ENCODE measurements around the gene PRODH. TPM values are rescaled to one million over a fixed set of nuclear protein-coding genes. Genes with fewer than 3 reads are reported as not detected.

PRODH gene
- total RNA-seq, 4 donors from 2014 or later = 3.5 to 14.2 (median 9.3) TPM

- TF ChIP-seq CTCF (IDR thresholded peaks at IDR 0.05) = no peak
- TF ChIP-seq POLR2AphosphoS5 (IDR thresholded peaks at IDR 0.05) = no peak
- TF ChIP-seq EP300 (IDR thresholded peaks at IDR 0.05; ENCODE audit: low read depth) = no peak
- no peak for TF ChIP-seq POLR2A (IDR thresholded peaks at IDR 0.05)
- intact Hi-C loops (cut with DNase I; ENCODE audit: low total_unique reads) = no loop called here
- WGBS, 2 donors (ENCODE audit: low coverage in 1 of 2) = 77% methylated on average over 9 of the region's 9 CpGs; no CpG with 5 or more reads in 1 of the 2 donors
- Histone ChIP-seq H3K4me1 (no peaks in the 10 kb centered on the region), H3K9me3 (peaks cover 5 to 9% of the 10 kb centered on the region in 2 donors), H3K27me3 (no peaks in the 10 kb centered on the region), H3K36me3 (no peaks in the 10 kb centered on the region), H3K4me3 (no peak overlapping the region), H3K27ac (no peak overlapping the region)
- no peak for DNase-seq
- in situ Hi-C loops (cut with MboI; ENCODE audit: low pct_ligation_motif_present in 1 of 4, low pct_unique_long_range_greater_than_20kb in 1 of 4, low sequenced_read_pairs in 3 of 4) = loop anchor here in 1 of 4 donors (25.0 kb wide), 1 partner anchor 659 kb away; no protein-coding TSS in a partner anchor
Measured at GRCh38 chr22:18977824-18978425, 41.8 kb upstream of the PRODH start.

- TF ChIP-seq EP300 (IDR thresholded peaks at IDR 0.05; ENCODE audit: low read depth) (no peak), POLR2AphosphoS5 (IDR thresholded peaks at IDR 0.05) (no peak), POLR2A (IDR thresholded peaks at IDR 0.05) (no peak), CTCF (IDR thresholded peaks at IDR 0.05) (no peak)
- WGBS, 2 donors (ENCODE audit: low coverage in 1 of 2) = 65% methylated on average over 10 of the region's 10 CpGs; no CpG with 5 or more reads in 1 of the 2 donors
- no peak overlapping the region for H3K4me3 ChIP-seq
- peaks cover 5 to 8% of the 10 kb centered on the region in 2 donors for H3K9me3 ChIP-seq
- no peak overlapping the region for H3K27ac ChIP-seq
- in situ Hi-C loops (cut with MboI; ENCODE audit: low pct_ligation_motif_present in 1 of 4, low pct_unique_long_range_greater_than_20kb in 1 of 4, low sequenced_read_pairs in 3 of 4) = loop anchor here in 1 of 4 donors (25.0 kb wide), 1 partner anchor 661 kb away; no protein-coding TSS in a partner anchor
- no peaks in the 10 kb centered on the region for H3K36me3 ChIP-seq
- DNase-seq = no peak
- no peaks in the 10 kb centered on the region for H3K4me1 ChIP-seq
- intact Hi-C loops (cut with DNase I; ENCODE audit: low total_unique reads) = no loop called here
- peaks cover 7% of the 10 kb centered on the region for H3K27me3 ChIP-seq
Measured at GRCh38 chr22:18976197-18976751, 40.2 kb upstream of the PRODH start.

GRCh38 chr22:18975434-18976196 lies 39.5 kb upstream of the PRODH start:
- H3K27ac ChIP-seq = no peak overlapping the region
- WGBS, 2 donors (ENCODE audit: low coverage in 1 of 2) = 57% methylated on average over 15 of the region's 16 CpGs; no CpG with 5 or more reads in 1 of the 2 donors
- in situ Hi-C loops (cut with MboI; ENCODE audit: low pct_ligation_motif_present in 1 of 4, low pct_unique_long_range_greater_than_20kb in 1 of 4, low sequenced_read_pairs in 3 of 4) = loop anchor here in 1 of 4 donors (25.0 kb wide), 1 partner anchor 662 kb away; no protein-coding TSS in a partner anchor

More at GRCh38 chr22:18975434-18976196, 39.5 kb upstream of the PRODH start:
- Histone ChIP-seq H3K36me3 (no peaks in the 10 kb centered on the region), H3K9me3 (peaks cover 1% of the 10 kb centered on the region in 2 donors), H3K4me1 (peaks cover 0 to 4% (median 4%) of the 10 kb centered on the region in 4 donors), H3K4me3 (no peak overlapping the region), H3K27me3 (peaks cover 13% of the 10 kb centered on the region)
- TF ChIP-seq CTCF (IDR thresholded peaks at IDR 0.05) (no peak), POLR2A (IDR thresholded peaks at IDR 0.05) (no peak), EP300 (IDR thresholded peaks at IDR 0.05; ENCODE audit: low read depth) (no peak)
- intact Hi-C loops (cut with DNase I; ENCODE audit: low total_unique reads) = no loop called here
- DNase-seq = no peak

Measured in transverse colon (tissue), 4 donors.